GM19193 (cell line): ENCODE data around the gene SCN10A.

Experiments
- POLR2A ChIP-seq: IDR thresholded peaks from 4 replicates; pipeline ENCODE4 v1.6.1; 2011; ENCODE audit not compliant: insufficient read depth, insufficient read length; ENCODE audit errors: extremely low read depth

The SCN10A gene

DNA sequence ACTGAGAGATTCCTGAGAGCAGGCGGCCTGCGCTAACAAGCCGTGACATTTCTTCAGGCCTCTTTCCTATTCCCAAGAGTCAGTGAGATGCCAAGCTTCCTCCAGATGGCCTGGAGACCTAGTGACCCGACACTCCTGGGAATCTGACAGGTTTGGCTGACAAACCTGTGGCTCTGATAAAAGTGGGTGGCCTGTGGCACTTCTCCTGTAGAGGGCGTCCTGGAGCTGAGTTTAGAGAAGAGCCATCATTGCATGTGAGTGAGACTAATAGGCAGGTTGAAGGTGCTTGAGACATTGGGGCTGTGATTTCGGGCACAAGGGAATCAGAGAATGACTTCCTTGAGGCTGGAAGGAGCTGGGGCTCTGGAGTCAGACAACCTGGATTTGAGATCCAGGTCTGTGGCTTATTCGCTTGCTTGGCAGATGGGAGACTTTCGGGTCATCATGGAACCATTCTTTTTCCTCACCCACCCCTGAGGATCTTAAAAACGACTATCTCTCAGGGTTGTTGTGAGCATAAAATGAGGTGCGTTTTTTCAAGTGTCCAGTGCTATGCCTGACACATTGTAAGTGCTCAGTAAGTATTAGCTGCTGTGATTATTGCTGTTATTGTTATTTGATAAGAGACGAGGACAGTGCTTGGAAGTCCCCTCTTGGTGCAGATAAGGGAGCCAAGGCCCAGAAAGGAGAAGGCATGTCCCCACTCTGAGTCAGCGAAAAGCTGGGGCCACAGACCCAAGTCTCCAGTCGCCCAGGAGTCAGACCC lies 77.2 kb downstream of the SCN10A start:
- no peak for TF ChIP-seq POLR2A

DNA sequence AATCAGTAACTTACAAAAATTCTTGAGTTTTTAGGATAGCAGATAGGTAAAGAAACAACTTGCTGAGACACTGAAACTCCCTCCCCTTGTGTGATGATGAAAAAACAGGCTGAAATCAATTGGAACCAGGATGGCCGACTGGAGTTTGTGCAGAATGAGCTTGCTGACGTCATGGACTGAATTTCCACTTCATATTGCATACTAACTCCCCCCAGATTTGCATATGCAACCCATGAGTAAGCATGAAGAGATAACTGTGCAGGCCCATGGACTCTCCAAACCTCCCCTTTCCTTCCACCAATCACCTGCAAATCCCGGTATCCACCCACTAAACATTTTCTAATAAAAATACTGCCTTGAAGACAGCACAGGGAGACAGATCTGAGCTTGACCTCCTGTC lies 84.5 kb downstream of the SCN10A start:
- TF ChIP-seq POLR2A: no peak

DNA sequence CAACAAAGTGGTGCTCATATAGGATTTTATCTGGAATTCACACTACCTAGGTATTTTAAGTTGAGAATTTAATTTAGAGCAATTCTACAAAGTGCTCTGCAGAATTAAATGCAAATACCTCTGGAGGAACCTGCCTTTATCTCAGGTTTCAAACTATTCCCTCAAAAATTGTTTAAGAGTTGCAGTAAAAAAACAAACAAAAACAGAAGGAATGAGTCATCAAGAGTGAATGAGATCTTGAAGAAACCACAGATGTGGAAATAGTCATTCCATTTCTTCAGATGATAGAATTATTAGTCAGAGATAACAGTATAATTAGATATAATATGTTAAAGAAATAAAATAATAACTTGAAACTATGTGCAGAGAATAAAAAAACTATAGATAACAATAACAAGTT lies 85.7 kb downstream of the SCN10A start:
- no peak for TF ChIP-seq POLR2A

DNA sequence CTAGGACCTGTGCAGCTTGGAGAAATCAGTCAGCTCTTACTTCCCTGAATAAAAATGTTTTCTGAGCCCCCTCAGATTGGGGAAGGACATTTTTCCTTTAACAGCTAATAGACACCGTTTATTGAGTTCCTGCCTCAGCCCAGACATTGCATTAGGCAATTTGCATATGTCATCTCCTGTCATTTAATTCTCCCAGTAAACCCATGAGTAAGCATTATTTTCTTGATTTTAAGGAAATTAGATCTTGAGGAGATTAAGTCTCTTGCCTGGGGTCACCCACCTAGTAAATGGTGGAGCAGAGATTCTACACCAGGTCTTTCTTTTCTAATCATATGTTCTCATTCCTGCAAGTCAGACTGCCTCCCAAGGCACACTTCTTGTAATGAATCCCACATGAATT lies 88.0 kb downstream of the SCN10A start:
- no peak for TF ChIP-seq POLR2A

DNA sequence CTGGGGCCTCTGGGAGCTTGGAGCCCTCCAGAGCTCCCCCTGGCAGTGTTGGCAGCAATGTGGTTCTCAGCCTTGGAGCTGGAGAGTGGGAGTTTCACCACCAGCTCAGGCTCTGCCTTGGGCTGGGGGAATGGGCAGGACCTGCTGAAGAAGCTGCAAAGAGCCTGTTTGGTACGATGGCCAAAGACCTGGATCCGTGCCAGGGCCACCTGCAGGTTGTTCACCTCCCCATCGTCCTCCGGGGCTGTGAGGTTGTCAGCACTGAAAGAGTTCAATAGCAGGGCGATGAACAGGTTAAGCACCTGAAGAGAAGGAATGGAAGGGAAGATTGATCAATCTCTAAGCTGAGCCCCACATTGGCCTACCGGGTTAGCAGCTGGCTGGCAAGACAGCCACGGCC lies 89.3 kb downstream of the SCN10A start:
- no peak for TF ChIP-seq POLR2A

DNA sequence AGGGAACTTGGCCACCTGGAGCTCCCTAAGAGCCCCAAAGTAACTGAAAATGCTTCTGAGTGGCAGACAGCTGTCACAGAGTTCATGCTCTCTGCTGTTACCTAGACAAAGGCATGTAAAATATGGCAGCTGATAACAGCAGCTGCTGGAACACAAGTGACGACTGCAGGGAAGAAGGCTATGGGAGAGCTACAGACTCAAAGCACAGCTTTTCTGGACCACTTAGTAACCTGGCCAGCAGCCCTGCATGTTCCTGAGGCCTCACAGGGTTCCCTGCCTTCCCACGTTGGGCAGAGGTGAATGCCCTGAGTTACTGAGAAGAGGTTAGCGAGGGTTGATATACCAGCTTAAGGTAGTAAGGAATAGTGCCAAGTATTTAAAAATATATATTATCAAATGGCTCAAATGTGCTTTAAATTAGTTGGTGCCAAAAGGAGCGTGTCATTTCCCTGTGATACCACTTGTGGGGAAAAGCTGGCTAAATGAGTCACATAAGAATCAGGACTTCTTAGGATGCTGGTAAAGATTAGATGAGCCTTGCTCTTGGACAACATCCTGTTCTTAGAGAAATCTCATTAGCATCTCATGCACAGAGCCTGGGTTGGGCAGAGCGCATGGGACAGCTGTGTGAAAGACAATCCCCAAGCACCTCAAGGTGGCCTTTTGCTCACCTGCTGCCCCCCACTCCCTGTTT lies 90.1 kb downstream of the SCN10A start:
- TF ChIP-seq POLR2A: no peak

DNA sequence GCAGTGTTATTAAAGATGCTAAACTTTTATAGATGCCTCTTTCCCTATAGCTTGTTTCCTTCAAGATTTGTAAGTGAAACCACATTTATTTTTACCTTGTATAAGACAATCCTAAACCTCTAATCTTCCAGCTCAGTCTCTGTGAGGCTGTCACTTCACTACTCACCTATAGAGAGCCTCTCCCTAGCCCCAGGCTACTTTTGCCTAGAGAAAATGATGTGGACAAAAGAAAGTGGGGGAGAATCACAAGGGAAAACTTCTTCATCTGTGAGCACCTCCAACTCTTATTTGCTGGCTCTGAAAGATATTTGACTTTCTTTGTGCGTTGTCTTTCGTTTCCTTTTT lies 91.7 kb downstream of the SCN10A start:
- no peak for TF ChIP-seq POLR2A

DNA sequence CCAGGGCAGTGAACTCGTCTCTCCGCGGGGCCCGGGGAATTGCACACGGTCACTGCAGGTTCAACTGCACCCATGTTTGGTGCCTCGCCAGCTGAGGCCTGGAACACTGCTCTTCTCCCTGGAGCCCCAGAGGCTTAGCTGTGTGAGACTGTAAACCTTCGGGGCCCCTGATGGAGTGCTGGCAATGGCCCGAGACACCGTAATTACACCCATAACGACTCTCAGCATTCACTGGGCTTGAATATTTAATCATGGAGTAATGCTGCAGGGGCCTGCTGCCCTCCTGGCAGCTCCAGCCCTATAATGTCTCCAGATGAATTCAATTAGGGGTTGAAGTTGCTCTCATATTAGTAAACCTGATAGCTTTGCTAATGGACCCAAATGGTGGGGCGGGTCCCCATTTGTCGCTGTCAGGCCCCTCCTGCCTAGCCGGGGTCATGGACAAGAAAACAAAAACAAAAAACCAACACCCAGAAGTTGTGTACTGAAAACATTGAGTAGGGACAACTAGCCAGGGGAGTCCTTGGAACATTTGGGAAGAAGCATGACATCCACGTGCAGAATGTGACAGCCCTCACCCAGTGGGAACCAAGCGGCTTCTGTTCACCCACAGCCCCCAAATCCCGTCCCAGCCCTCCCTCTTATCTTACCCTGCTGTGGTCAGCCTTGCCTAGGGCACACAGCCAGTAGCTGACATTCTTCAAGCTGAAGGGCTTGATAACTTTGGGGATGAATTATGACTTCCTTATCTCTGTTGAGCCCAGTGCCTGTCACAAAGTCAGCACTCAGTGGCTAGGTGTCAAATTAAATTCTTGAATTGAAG lies 92.2 kb downstream of the SCN10A start:
- no peak for TF ChIP-seq POLR2A

DNA sequence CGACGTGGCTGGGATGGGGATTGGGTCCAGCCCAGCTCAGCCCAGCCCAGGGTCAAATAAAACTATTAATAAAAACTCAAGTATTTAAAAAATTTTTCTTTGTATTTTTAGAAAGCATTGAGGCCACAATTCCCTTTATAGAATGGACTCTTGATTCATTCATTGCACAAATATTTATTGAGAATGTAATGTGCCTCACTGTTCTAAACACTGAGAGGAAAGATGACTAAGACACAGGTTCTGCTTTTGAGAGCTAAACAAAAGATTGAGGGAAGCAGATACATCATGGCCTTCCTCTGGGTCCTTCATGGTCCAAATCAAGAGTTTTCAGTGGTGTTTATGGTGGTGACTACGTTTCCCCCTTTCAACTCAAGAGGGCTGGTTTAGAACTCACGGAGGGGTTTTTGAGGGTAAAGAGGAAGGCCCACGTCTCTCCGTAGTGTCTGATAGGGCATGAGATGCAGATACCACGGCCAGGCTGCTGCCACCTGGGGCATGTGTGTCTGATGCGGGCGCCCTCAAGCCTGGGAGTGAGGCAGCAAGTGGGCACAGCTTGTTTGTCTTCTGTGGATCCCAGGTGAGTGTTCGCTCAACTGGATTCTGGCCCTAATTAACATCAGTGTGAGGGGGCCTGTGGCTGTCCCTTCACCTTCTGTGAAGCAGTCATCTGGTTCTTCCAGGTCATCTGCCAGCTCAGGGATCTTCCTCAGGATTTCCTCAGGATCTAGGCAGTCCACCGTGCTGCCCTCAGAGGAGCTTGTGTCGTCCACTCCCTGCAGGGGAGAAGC lies 93.0 kb downstream of the SCN10A start:
- no peak for TF ChIP-seq POLR2A

DNA sequence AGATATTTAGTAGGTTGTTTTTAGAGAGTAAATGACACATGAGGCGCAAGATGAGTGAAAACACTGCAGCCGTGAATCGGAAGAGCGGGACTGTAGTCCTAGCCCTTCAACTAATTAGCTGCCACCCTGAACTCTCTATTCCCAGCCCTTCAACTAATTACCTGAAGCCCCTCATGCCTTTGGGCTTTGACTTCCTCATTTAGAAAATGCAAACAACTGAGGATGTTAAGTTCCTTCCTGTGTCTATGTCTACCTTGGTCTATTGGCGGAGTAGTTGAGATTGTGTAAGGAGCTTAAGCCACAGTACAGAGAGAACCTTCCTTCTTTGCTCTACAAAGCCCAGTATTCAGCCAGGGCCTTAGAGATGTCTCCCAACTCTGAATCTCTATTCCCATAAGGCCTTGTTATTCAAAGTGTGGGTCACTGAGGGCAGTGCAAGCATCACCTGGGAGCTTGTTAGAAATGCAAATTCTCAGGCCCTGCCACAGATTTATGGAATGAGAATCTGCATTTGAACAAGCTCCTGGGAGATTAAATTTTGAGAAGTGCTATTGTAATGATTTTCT lies 94.7 kb downstream of the SCN10A start:
- TF ChIP-seq POLR2A: no peak

DNA sequence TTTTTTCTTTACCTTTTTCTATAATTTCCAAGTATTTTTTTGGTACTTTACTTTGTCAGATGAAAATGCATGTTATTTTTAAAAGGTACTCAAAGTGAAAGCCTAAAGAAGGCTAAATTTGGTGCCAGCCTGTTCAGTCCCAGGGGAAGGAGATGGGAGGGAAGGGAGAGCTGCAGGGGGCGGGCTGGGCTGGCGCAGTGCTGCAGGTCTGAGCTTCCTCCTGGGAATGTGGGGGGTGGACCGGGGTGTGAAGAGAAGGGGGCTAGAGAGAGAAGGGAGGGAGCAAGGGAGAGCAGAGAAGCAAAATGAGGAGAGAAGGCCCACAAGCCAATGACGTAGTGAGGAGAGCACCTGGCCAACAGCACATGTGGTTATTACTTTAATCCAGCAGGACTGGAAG lies 95.6 kb downstream of the SCN10A start:
- TF ChIP-seq POLR2A: no peak

DNA sequence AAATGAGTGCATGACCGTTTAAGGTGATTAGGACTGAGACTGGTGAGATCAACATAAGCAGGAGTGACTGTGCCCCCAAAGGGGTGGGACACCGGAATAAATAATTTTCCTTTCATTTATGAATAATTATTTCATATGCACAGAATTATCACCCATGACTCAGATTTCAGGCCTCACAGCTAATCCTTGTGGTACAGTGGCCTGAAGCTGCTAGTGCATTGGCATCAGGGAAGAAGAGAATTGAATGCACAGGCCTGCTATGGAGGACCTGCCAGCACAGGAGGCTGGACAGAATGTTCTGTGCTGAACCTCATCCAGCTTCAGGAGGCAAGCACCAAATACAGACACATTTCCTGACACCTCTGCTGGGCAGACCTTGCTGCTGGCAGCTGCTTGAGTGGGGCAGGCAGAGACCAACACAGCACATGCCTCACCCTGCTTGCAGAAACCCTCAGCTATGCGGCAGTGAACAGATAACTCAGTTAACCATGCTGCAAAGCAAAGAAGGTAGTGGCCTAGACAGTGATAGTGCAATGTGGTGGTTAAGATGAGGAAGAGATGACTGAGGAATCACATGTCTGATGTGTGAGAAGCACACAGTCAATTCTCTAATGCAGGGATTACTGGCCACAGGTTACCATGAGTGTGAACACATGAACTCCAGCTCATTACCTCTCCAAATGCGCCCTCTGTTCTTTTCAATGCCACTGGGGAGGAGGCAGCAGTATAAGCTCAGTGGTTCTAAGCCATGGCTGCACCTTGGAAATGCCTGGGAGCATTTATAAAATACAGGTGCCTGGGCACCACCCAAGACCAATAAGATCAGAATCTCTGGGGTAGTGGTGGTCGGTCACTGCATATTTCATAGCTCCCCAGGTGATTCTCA lies 98.4 kb downstream of the SCN10A start:
- TF ChIP-seq POLR2A: no peak

DNA sequence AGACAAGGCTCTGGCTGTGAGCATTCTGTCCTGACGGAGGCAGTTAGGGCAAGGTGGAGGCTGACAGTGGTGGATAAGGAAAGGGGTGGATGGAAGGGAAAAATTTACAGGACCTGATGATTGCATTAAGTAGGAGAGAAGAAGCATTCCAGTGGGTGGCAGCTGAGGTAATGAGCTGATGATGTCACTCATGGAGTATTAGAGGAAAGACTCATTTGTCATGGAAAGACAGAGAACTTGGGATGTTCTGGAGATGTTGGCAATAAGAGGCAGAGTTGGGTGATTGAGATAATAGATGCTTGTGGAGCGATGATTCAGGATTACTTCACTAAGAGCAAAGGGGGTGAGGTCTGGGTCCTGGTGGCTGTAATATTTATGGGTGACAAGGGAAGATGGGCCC lies 102.9 kb downstream of the SCN10A start:
- TF ChIP-seq POLR2A: no peak

DNA sequence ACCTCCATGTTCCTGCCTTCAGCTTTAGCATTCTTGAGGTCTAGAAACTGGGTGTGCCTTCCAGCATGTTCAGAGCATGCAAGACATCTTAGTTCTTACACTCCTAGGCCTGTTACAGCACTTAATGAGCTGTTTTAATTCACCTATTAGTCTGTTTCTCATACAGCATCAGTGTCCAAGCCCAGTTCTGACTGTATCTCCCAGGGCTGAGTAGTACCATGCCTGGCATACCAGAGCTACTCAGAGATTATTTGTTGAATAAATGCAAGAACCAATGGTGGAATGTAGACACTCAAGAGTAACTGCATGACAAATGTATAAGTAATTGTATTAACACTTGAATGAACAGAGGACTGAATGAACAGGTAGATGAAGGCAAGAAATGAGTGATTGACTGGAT lies 104.7 kb downstream of the SCN10A start:
- no peak for TF ChIP-seq POLR2A
